Measurements from ENCODE around the gene RNASE8. TPM values are rescaled to one million over a fixed set of nuclear protein-coding genes. Genes with fewer than 3 reads are reported as not detected.

Gene RNASE8
- total RNA-seq, 1 experiment from 2014 or later: not detected

- Histone ChIP-seq H2AFZ (ENCODE audit: low read length) (no peak overlapping the region), H3K9ac (ENCODE audit: low read length) (no peak overlapping the region), H3K36me3 (ENCODE audit: insufficient read depth, low read length) (no peaks in the 10 kb centered on the region), H3K27me3 (ENCODE audit: low read length) (no peaks in the 10 kb centered on the region), H4K20me1 (ENCODE audit: insufficient read depth, low read depth, low read length) (no peaks in the 10 kb centered on the region), H3K79me2 (ENCODE audit: low read length) (no peaks in the 10 kb centered on the region), H3K9me2 (replicated peaks; ENCODE audit: insufficient read depth, low read length) (no peaks in the 10 kb centered on the region), H3K9me3 (ENCODE audit: low read length) (no peaks in the 10 kb centered on the region), H3K27ac (ENCODE audit: low read length) (no peak overlapping the region), H3K4me1 (ENCODE audit: low read length) (no peaks in the 10 kb centered on the region), H3K4me3 (ENCODE audit: low read length) (no peak overlapping the region), H3K4me2 (ENCODE audit: low read depth, low read length, poor library complexity, severe bottlenecking) (no peak overlapping the region)
- DNase-seq: no peak
These were observed 20.1 kb downstream of the RNASE8 start for GRCh38 chr14:21077672-21078071.

- H2AFZ ChIP-seq (ENCODE audit: low read length): no peak overlapping the region
- no peaks in the 10 kb centered on the region for H3K9me2 ChIP-seq (replicated peaks; ENCODE audit: insufficient read depth, low read length)
- H3K4me1 ChIP-seq (ENCODE audit: low read length): no peaks in the 10 kb centered on the region
- DNase-seq: no peak
- H3K4me3 ChIP-seq (ENCODE audit: low read length): no peak overlapping the region
- H3K27ac ChIP-seq (ENCODE audit: low read length): no peak overlapping the region
- H3K27me3 ChIP-seq (ENCODE audit: low read length): no peaks in the 10 kb centered on the region
- H3K9me3 ChIP-seq (ENCODE audit: low read length): no peaks in the 10 kb centered on the region
- H3K9ac ChIP-seq (ENCODE audit: low read length): no peak overlapping the region
- no peak overlapping the region for H3K4me2 ChIP-seq (ENCODE audit: low read depth, low read length, poor library complexity, severe bottlenecking)
- no peaks in the 10 kb centered on the region for H3K36me3 ChIP-seq (ENCODE audit: insufficient read depth, low read length)
- H3K79me2 ChIP-seq (ENCODE audit: low read length): no peaks in the 10 kb centered on the region
- no peaks in the 10 kb centered on the region for H4K20me1 ChIP-seq (ENCODE audit: insufficient read depth, low read depth, low read length)
These were observed 20.7 kb downstream of the RNASE8 start for GRCh38 chr14:21078287-21078686.

- Histone ChIP-seq H3K79me2 (ENCODE audit: low read length) (no peaks in the 10 kb centered on the region), H3K9me3 (ENCODE audit: low read length) (no peaks in the 10 kb centered on the region), H3K9me2 (replicated peaks; ENCODE audit: insufficient read depth, low read length) (no peaks in the 10 kb centered on the region), H3K27me3 (ENCODE audit: low read length) (no peaks in the 10 kb centered on the region), H3K4me2 (ENCODE audit: low read depth, low read length, poor library complexity, severe bottlenecking) (no peak overlapping the region), H4K20me1 (ENCODE audit: insufficient read depth, low read depth, low read length) (no peaks in the 10 kb centered on the region), H3K9ac (ENCODE audit: low read length) (no peak overlapping the region), H3K4me1 (ENCODE audit: low read length) (no peaks in the 10 kb centered on the region), H2AFZ (ENCODE audit: low read length) (no peak overlapping the region), H3K36me3 (ENCODE audit: insufficient read depth, low read length) (no peaks in the 10 kb centered on the region), H3K27ac (ENCODE audit: low read length) (no peak overlapping the region), H3K4me3 (ENCODE audit: low read length) (no peak overlapping the region)
- no peak for DNase-seq
These were observed 21.1 kb downstream of the RNASE8 start for GRCh38 chr14:21078726-21079125.

- Histone ChIP-seq H3K27ac (ENCODE audit: low read length) (no peak overlapping the region), H4K20me1 (ENCODE audit: insufficient read depth, low read depth, low read length) (no peaks in the 10 kb centered on the region), H3K36me3 (ENCODE audit: insufficient read depth, low read length) (no peaks in the 10 kb centered on the region), H3K4me2 (ENCODE audit: low read depth, low read length, poor library complexity, severe bottlenecking) (no peak overlapping the region), H3K9me2 (replicated peaks; ENCODE audit: insufficient read depth, low read length) (no peaks in the 10 kb centered on the region), H3K4me1 (ENCODE audit: low read length) (no peaks in the 10 kb centered on the region), H3K9me3 (ENCODE audit: low read length) (no peaks in the 10 kb centered on the region), H3K4me3 (ENCODE audit: low read length) (no peak overlapping the region), H3K9ac (ENCODE audit: low read length) (no peak overlapping the region), H3K79me2 (ENCODE audit: low read length) (no peaks in the 10 kb centered on the region), H3K27me3 (ENCODE audit: low read length) (no peaks in the 10 kb centered on the region), H2AFZ (ENCODE audit: low read length) (no peak overlapping the region)
- DNase-seq: no peak
These were observed 24.0 kb downstream of the RNASE8 start for GRCh38 chr14:21081521-21082142.

DNA sequence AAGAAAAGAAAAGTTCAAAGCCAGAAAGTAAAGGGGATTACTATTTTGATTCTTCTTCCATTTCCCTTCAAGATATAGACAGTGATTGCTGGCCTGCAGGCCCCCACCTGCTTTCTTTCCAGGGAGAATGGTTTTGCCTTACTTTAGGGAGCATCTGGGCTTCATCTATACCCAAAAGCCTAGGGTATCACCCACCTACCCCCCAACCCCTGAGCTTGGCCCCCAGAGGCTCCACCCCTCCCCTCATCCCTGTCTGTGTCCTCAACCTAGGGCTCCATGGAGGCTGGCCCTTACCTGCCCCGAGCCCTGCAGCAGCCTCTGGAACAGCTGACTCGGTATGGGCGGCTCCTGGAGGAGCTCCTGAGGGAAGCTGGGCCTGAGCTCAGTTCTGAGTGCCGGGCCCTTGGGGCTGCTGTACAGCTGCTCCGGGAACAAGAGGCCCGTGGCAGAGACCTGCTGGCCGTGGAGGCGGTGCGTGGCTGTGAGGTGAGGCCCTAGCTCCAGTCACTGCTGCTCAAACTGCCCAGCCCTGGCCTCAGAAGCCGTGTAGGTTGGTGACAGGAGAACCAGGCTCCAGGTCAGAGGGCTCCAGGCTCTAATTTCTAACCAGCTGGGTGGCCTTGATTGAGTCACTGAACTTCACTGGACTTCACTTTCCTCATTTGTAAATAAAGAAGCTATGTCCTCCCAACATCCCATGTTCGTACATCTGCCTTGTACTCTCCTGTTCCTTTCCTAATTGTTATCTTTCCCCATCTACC is 26.1 kb downstream of the RNASE8 start:
- no peaks in the 10 kb centered on the region for H3K9me2 ChIP-seq (replicated peaks; ENCODE audit: insufficient read depth, low read length)
- DNase-seq: no peak
- H3K4me1 ChIP-seq (ENCODE audit: low read length): 0 out of 2 replicates have a peak, but pooled peaks cover 3% of the 10 kb centered on the region
- no peaks in the 10 kb centered on the region for H4K20me1 ChIP-seq (ENCODE audit: insufficient read depth, low read depth, low read length)
- no peak overlapping the region for H3K27ac ChIP-seq (ENCODE audit: low read length)
- no peak overlapping the region for H3K9ac ChIP-seq (ENCODE audit: low read length)
- no peaks in the 10 kb centered on the region for H3K9me3 ChIP-seq (ENCODE audit: low read length)
- no peak overlapping the region for H3K4me2 ChIP-seq (ENCODE audit: low read depth, low read length, poor library complexity, severe bottlenecking)
- H3K27me3 ChIP-seq (ENCODE audit: low read length): no peaks in the 10 kb centered on the region
- H2AFZ ChIP-seq (ENCODE audit: low read length): no peak overlapping the region
- H3K4me3 ChIP-seq (ENCODE audit: low read length): no peak overlapping the region
- H3K36me3 ChIP-seq (ENCODE audit: insufficient read depth, low read length): no peaks in the 10 kb centered on the region
- no peaks in the 10 kb centered on the region for H3K79me2 ChIP-seq (ENCODE audit: low read length)

- H3K36me3 ChIP-seq (ENCODE audit: insufficient read depth, low read length): no peaks in the 10 kb centered on the region
- H3K9me3 ChIP-seq (ENCODE audit: low read length): no peaks in the 10 kb centered on the region
- H3K4me3 ChIP-seq (ENCODE audit: low read length): no peak overlapping the region
- no peaks in the 10 kb centered on the region for H3K27me3 ChIP-seq (ENCODE audit: low read length)
- H3K4me2 ChIP-seq (ENCODE audit: low read depth, low read length, poor library complexity, severe bottlenecking): no peak overlapping the region
- DNase-seq: no peak
- 0 out of 2 replicates have a peak, but pooled peaks cover 3% of the 10 kb centered on the region for H3K4me1 ChIP-seq (ENCODE audit: low read length)
- no peak overlapping the region for H3K9ac ChIP-seq (ENCODE audit: low read length)
- no peaks in the 10 kb centered on the region for H4K20me1 ChIP-seq (ENCODE audit: insufficient read depth, low read depth, low read length)
- no peak overlapping the region for H2AFZ ChIP-seq (ENCODE audit: low read length)
- no peaks in the 10 kb centered on the region for H3K9me2 ChIP-seq (replicated peaks; ENCODE audit: insufficient read depth, low read length)
- no peaks in the 10 kb centered on the region for H3K79me2 ChIP-seq (ENCODE audit: low read length)
- H3K27ac ChIP-seq (ENCODE audit: low read length): no peak overlapping the region
These were observed 26.8 kb downstream of the RNASE8 start for GRCh38 chr14:21084396-21084795.

GRCh38 chr14:21084998-21085853 is 27.6 kb downstream of the RNASE8 start:
- no peaks in the 10 kb centered on the region for H3K9me2 ChIP-seq (replicated peaks; ENCODE audit: insufficient read depth, low read length)
- no peaks in the 10 kb centered on the region for H3K36me3 ChIP-seq (ENCODE audit: insufficient read depth, low read length)
- no peak overlapping the region for H3K27ac ChIP-seq (ENCODE audit: low read length)
- DNase-seq: no peak
- no peak overlapping the region for H2AFZ ChIP-seq (ENCODE audit: low read length)
- no peaks in the 10 kb centered on the region for H3K27me3 ChIP-seq (ENCODE audit: low read length)
- no peak overlapping the region for H3K4me3 ChIP-seq (ENCODE audit: low read length)
- no peak overlapping the region for H3K9ac ChIP-seq (ENCODE audit: low read length)
- no peak overlapping the region for H3K4me2 ChIP-seq (ENCODE audit: low read depth, low read length, poor library complexity, severe bottlenecking)
- H3K9me3 ChIP-seq (ENCODE audit: low read length): no peaks in the 10 kb centered on the region
- H3K79me2 ChIP-seq (ENCODE audit: low read length): no peaks in the 10 kb centered on the region
- 0 out of 2 replicates have a peak, but pooled peaks cover 3% of the 10 kb centered on the region for H3K4me1 ChIP-seq (ENCODE audit: low read length)
- no peaks in the 10 kb centered on the region for H4K20me1 ChIP-seq (ENCODE audit: insufficient read depth, low read depth, low read length)

GRCh38 chr14:21086908-21087293 is 29.3 kb downstream of the RNASE8 start:
- H3K9ac ChIP-seq (ENCODE audit: low read length): no peak overlapping the region
- no peaks in the 10 kb centered on the region for H3K79me2 ChIP-seq (ENCODE audit: low read length)
- H3K36me3 ChIP-seq (ENCODE audit: insufficient read depth, low read length): no peaks in the 10 kb centered on the region
- no peaks in the 10 kb centered on the region for H3K9me3 ChIP-seq (ENCODE audit: low read length)
- DNase-seq: no peak
- no peak overlapping the region for H3K4me3 ChIP-seq (ENCODE audit: low read length)
- H3K4me2 ChIP-seq (ENCODE audit: low read depth, low read length, poor library complexity, severe bottlenecking): no peak overlapping the region
- no peaks in the 10 kb centered on the region for H4K20me1 ChIP-seq (ENCODE audit: insufficient read depth, low read depth, low read length)
- H3K4me1 ChIP-seq (ENCODE audit: low read length): 0 out of 2 replicates have a peak, but pooled peaks cover 3% of the 10 kb centered on the region
- no peaks in the 10 kb centered on the region for H3K9me2 ChIP-seq (replicated peaks; ENCODE audit: insufficient read depth, low read length)
- H3K27ac ChIP-seq (ENCODE audit: low read length): no peak overlapping the region
- no peak overlapping the region for H2AFZ ChIP-seq (ENCODE audit: low read length)
- H3K27me3 ChIP-seq (ENCODE audit: low read length): no peaks in the 10 kb centered on the region
